SKM-1 (cell line): ENCODE data around the gene TPRA1.
A peak's percentile ranks its signal among the peaks of the same experiment; 100 is the strongest.

Source experiments
- DNase-seq: peaks from one replicate; lab custom pipeline; 2025; ENCODE audit not compliant: unreplicated experiment; lab: John Stamatoyannopoulos, UW

Gene TPRA1

DNA sequence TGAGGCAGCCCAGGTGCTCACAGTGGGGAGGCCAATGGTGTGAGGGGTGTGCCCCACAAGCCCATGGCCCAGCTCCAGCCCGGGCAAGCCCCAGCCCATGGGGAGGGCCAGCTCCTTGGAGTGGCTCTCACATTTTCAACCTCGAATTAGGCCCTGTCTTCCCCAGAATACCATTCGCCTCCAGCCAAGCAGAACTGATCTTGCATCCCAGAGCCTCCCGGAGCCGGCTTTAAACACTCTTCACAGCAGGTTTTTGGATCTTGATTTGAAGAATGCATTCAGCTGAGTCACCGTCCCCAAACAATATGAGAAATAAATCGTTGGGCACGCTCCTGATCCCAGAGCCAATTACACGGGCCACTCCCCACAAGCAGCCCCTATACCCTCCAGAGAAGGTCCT is 23.7 kb downstream of the TPRA1 start:
- DNase-seq, result no peak

DNA sequence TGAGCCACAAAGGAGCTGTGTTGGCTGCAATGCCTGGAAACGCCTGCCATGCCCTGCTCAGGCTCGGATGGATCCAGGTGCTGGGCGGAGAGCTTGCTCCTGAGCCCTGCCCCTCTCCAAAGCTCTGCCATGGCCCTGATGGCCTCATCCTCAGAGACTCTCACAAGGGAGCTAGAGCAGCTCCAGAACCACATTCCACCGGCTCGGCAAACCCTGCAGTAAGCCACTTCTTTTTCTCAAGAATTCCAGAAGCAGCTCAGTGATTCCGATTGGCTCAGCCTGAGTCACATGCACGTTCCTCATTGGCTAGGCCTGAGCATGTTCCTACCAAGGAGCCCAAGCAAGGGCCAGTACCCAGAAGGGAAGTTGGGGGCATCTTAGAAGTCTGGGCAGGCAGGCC is 24.8 kb downstream of the TPRA1 start:
- no peak for DNase-seq

DNA sequence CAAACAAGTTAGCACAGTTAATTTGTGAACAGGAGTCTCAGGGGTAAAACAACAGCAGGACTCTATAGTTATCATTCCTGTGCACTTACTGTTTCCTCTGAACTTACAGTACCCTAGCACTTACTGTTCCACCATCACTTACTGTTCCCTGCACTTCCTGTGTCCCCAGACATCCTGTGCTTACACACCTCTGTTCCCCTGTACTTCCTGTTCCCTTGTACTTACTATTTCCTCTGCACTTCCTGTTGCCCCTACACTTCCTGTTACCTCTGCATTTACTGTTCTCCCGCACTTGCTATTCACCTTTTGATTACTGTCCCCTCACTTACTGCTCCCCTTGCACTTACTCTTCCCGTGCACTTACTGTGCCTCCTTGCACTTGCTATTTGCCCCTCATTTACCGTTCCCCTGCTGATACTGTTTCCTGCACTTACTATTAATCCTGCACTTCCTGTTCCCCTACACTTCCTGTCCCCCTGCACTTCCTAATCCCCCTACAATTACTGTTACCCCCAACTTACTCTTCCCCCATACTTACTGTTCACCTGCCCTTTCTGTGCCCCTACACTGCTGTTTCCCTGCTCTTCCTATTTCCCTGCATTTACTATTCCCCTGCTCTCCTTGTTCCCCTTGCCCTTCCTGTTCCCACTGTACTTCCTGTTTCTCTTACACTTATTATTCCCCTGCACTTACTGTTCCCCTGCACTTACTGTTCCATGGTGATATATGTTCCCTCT is 30.3 kb downstream of the TPRA1 start:
- DNase-seq, result peak; percentile 23

DNA sequence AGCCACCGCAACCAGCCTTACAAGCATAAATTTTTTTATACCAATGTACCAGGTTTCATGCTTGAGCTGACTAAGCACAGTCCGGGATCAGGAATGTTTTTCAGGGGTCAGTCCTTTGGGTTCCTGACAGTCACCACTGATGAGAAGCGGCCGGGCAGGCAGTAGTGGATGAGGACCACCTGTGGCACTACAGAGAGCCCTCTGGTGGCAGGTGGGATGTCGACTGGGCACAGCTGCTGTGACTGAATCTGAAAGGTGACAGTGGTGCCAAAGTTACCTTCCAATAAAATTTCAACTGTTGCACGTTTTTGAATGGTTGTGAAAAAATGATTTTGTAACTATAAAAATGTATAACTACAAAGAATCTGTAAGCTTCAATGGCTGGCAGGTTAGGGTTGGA is 34.0 kb downstream of the TPRA1 start:
- no peak for DNase-seq

- no peak for DNase-seq
Measured at GRCh38 chr3:127555108-127555507, 35.4 kb downstream of the TPRA1 start.

DNA sequence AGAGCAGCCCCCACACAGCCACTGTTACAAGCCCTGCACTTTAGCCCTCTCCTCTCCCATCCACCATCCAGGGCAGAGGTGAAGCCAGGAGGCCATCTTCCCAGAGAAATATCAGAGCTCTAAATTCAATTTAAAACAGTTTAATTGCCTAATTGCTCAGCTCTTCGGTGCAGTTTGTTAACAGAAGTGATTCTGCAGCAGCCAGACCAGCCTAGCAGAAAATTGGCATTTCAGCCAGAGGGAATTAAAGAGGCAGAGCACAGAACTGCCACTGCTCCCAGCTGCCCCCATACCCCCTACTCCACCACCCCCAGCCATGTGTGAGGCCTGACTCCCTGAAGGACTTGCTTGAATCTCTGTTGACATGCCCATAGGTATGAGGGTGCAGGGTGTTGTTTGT is 38.5 kb downstream of the TPRA1 start:
- DNase-seq, result no peak

DNA sequence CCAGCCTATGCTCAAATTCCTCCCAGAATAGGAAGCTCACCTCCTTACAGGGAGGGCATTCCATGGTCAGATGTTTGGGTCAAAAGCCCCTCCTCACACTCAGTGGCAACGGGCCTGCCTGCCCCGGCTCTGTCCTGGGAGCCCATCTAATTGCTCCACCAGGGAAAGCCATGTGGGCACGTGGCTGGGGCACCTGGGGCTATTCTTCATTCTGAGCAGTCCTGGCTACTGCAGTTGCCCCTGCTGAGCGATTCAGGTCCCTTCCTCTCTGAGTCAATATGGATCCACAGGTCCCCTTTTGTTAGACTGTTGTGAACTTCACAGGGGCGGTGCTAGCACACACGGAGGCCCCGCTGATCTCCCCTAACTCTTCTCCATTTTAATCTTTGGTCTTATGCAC is 39.4 kb downstream of the TPRA1 start:
- DNase-seq, result no peak

GRCh38 chr3:127550468-127551157 is 39.9 kb downstream of the TPRA1 start:
- DNase-seq, result no peak

DNA sequence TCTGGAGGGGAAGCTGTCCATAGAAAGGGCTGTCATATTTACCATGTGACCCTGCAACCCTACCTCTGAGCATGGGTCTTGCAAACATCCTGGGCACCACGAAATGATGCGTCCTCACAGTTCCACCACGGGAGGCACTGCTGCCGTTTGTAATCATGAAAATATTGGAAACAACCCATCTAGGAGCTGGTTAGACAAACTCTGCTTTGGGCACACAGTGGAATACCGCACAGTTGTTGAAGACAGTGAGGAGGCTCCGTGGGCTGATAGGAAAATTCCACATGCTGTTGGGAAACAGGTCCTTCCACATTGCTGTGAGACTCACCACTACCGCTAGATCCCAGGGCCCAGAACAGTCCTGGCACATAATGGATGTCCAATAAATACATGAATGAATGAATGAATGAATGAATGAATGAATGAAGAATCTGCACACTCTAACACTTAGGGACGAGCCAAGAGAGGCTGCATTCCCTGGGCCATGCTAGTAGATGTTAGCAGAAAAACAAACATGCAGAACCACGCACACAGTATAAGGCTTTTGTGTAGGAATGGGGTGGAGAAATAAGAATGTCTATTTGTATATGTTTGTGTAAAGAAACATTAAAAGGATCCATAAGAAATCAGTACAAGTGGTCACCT is 40.6 kb downstream of the TPRA1 start:
- no peak for DNase-seq

DNA sequence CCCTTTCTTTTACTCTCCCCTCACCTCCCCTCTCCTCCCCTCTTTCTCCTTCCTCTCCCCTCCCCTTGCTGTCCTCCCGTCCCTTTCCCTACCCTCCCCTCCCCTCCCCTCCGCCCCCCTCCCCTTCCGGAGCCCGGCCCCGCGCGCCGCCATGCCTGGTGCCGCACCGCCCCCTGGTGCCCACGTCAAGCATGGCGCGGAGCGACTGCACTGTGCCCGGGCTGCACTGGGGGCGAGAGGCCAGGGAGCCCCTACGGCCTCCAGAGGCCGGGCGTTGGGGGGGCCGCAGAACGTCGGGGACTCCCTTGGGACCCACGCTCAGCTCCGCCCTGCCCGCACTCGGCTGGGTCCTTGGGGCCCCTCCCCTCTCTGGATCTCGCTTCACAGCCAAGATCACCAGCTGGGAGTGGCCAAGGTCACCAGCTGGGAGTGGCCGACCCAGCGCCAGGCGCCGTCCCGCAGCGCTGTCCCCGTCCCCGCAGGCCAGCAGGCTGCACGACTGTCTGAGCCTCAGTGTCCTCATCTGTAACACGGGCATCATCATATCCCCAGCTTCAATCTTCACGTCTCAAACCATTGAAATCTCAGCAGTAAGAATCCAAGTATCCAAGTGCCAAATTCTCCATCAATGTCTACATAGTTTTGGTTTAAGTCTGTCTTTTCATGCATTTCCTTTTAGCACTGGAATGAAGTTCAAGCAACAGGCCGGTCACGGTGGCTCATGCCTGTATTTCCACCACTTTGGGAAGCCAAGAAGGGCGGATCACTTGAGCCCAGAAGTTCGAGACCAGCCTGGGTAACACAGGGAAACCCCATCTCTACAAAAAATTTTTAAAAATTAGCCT is 42.5 kb downstream of the TPRA1 start:
- DNase-seq, result peak; percentile 41

GRCh38 chr3:127546970-127547733 is 43.4 kb downstream of the TPRA1 start:
- DNase-seq, result no peak

DNA sequence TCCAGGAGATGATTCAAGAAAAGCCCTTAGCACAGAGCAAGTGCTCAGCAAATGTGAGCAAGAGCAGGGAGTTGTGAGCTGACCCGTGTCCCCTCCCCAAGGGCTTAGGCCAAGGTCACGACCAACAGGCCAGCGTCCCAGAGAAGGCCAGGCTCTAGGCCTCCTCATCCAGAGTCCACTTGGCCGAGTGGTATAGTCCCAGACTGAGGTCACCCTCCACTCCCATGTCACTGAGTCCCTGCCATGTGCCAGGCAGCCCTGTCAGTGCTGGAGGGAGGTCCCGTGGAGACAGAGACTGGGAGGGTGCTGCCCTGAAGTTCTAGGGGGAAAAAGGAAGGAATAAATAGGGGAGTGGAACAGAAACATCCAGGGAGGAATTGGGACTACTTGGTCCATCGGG is 44.0 kb downstream of the TPRA1 start:
- DNase-seq, result no peak

- no peak for DNase-seq
Measured at GRCh38 chr3:127545711-127546457, 44.6 kb downstream of the TPRA1 start.

- DNase-seq, result no peak
Measured at GRCh38 chr3:127545216-127545615, 45.3 kb downstream of the TPRA1 start.

GRCh38 chr3:127544803-127545201 is 45.7 kb downstream of the TPRA1 start:
- DNase-seq, result no peak

- DNase-seq, result peak; percentile 32
Measured at GRCh38 chr3:127544192-127544802, 46.2 kb downstream of the TPRA1 start.

DNA sequence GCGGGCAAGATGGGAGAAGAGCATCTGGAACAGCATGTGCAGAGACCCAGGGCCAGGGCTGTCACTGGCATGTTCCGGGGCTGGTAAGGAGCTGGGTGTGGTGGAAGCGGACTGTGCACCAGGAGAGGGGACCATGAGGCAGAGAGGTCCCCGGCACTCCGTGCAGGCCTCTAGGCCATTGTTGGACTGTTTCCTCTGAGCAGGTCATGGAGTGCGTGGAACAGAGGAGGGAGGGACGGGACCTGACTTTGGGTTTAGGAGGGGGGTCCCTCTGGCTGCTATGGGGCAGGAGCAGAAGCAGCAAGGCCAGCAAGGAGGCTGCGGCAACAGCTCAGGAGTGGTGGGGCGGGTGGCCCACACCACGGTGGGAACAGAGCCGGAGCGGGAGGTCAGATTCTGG is 47.1 kb downstream of the TPRA1 start:
- DNase-seq, result no peak

DNA sequence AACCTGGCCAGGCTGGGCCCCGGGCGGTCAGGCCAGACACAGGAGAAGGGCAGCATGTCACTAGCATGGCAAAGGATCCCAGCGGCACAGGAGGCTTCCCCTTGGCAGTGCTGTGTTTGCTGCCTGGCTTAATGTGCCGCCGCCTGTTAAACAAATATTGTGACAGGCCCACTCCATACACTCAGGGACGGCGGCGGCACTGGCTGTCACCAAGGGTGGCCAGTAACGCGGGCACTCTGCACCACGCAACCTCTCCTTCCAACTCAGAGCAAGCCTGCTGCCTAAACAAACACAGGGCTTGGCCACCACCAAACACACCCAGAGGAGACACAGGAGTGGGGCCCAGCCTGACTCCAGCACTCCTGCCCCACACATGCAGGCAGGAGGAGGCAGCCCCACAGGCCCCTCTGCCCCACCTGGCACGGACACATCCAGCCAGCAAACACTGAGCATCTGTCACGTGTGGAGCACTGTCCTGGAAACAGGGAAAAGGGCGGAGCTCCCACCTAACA is 48.0 kb downstream of the TPRA1 start:
- DNase-seq, result no peak

GRCh38 chr3:127541320-127541719 is 49.2 kb downstream of the TPRA1 start:
- no peak for DNase-seq
